Astrocyte (in vitro differentiated cells and primary cell): ENCODE results near the gene ADARB2. TPM values are rescaled to one million over a fixed set of nuclear protein-coding genes. Genes with fewer than 3 reads are reported as not detected.

Source experiments
- DNase-seq: peaks from one replicate; pipeline ENCODE4 v3.0.0-alpha.2; 2010; ENCODE audit warnings: low read depth
- FAIRE-seq: peaks from 2 replicates; lab custom pipeline; 2011; peaks lifted over from hg19 to GRCh38; lab: Jason Lieb, UNC
- H2AFZ ChIP-seq: 2 replicates; pipeline ENCODE4 v1.6.0; 2012; ENCODE audit warnings: low read depth, low read length, inconsistent platforms
- H3K27ac ChIP-seq: 2 replicates; pipeline ENCODE4 v1.5.1; 2011; ENCODE audit warnings: low read depth, low read length, inconsistent platforms
- H3K27me3 ChIP-seq: 2 replicates; pipeline ENCODE4 v1.6.0; 2011; ENCODE audit warnings: low read length, inconsistent platforms; ENCODE audit not compliant: insufficient read depth
- H3K36me3 ChIP-seq: 2 replicates; pipeline ENCODE4 v1.5.1; 2011; ENCODE audit warnings: low read length, inconsistent platforms; ENCODE audit not compliant: insufficient read depth
- H3K4me1 ChIP-seq: 2 replicates; pipeline ENCODE4 v1.5.1; 2011; ENCODE audit warnings: low read length, inconsistent platforms; ENCODE audit not compliant: insufficient read depth
- H3K4me2 ChIP-seq: 2 replicates; pipeline ENCODE4 v1.6.0; 2012; ENCODE audit warnings: low read length, inconsistent platforms
- H3K4me3 ChIP-seq: 2 replicates; pipeline ENCODE4 v1.5.1; 2011; ENCODE audit warnings: low read depth, mild to moderate bottlenecking, low read length, inconsistent platforms; ENCODE audit not compliant: insufficient read depth
- H3K79me2 ChIP-seq: 2 replicates; pipeline ENCODE4 v1.6.0; 2012; ENCODE audit warnings: mild to moderate bottlenecking, low read length, inconsistent platforms; ENCODE audit not compliant: insufficient read depth
- H3K9ac ChIP-seq: 2 replicates; pipeline ENCODE4 v1.6.0; 2012; ENCODE audit warnings: mild to moderate bottlenecking, low read length, inconsistent platforms
- H3K9me3 ChIP-seq: 2 replicates; pipeline ENCODE4 v1.5.1; 2012; ENCODE audit warnings: low read depth, mild to moderate bottlenecking, low read length, inconsistent platforms; ENCODE audit not compliant: insufficient read depth
- H4K20me1 ChIP-seq: 2 replicates; pipeline ENCODE4 v1.6.0; 2012; ENCODE audit warnings: low read length, inconsistent platforms; ENCODE audit not compliant: insufficient read depth
- H3K27ac Mint-ChIP-seq: one replicate; pipeline ENCODE4 v1.8.0; 2021; ENCODE audit warnings: mild to moderate bottlenecking, mixed read lengths; ENCODE audit not compliant: unreplicated experiment
- H3K27me3 Mint-ChIP-seq: one replicate; pipeline ENCODE4 v1.8.0; 2021; ENCODE audit warnings: low read depth, mixed read lengths; ENCODE audit not compliant: unreplicated experiment
- H3K36me3 Mint-ChIP-seq: one replicate; pipeline ENCODE4 v1.8.0; 2021; ENCODE audit warnings: low read depth, mixed read lengths; ENCODE audit not compliant: unreplicated experiment
- H3K4me1 Mint-ChIP-seq: one replicate; pipeline ENCODE4 v1.8.0; 2021; ENCODE audit warnings: low read depth, mixed read lengths; ENCODE audit not compliant: unreplicated experiment
- H3K4me3 Mint-ChIP-seq: one replicate; pipeline ENCODE4 v1.8.0; 2021; ENCODE audit warnings: mild to moderate bottlenecking, moderate library complexity, mixed read lengths; ENCODE audit not compliant: unreplicated experiment
- H3K9me3 Mint-ChIP-seq: one replicate; pipeline ENCODE4 v1.8.0; 2021; ENCODE audit warnings: mild to moderate bottlenecking, mixed read lengths; ENCODE audit not compliant: unreplicated experiment
- CTCF ChIP-seq: IDR thresholded peaks from 2 replicates; pipeline ENCODE4 v1.5.1; 2011; ENCODE audit warnings: low read depth, mild to moderate bottlenecking, inconsistent platforms, low read length, moderate library complexity; ENCODE audit not compliant: insufficient read depth
- EZH2 ChIP-seq: IDR thresholded peaks from 2 replicates; pipeline ENCODE4 v1.6.1; 2012; ENCODE audit warnings: mild to moderate bottlenecking, low read length, inconsistent platforms; ENCODE audit not compliant: insufficient read depth
- total RNA-seq: library from RNA; stranded (reverse); gene quantifications from 2 replicates; pipeline ENCODE4 v1.2.1, GENCODE V29; 2021

ADARB2 gene
- total RNA-seq, 1 donor from 2014 or later, result 0.18 TPM

GRCh38 chr10:1628757-1629156, 108.6 kb downstream of the ADARB2 start:
- Mint-ChIP-seq H3K27ac (no peak overlapping the region), H3K27me3 (peaks cover 37% of the 10 kb centered on the region), H3K4me3 (no peak overlapping the region), H3K9me3 (no peaks in the 10 kb centered on the region), H3K36me3 (no peaks in the 10 kb centered on the region), H3K4me1 (peaks cover 1% of the 10 kb centered on the region)
- no peak for TF ChIP-seq CTCF
- no peak for TF ChIP-seq EZH2
- H3K27ac ChIP-seq, result no peak overlapping the region
- no peaks in the 10 kb centered on the region for H3K4me1 ChIP-seq
- no peaks in the 10 kb centered on the region for H3K27me3 ChIP-seq
- no peak overlapping the region for H3K4me2 ChIP-seq
- H4K20me1 ChIP-seq, result no peaks in the 10 kb centered on the region
- H3K9ac ChIP-seq, result no peak overlapping the region
- no peak for FAIRE-seq
- peaks cover 13% of the 10 kb centered on the region for H3K9me3 ChIP-seq
- no peak overlapping the region for H2AFZ ChIP-seq
- H3K36me3 ChIP-seq, result no peaks in the 10 kb centered on the region
- no peaks in the 10 kb centered on the region for H3K79me2 ChIP-seq
- H3K4me3 ChIP-seq, result no peak overlapping the region
- DNase-seq, result no peak

- Histone ChIP-seq H3K9ac (no peak overlapping the region), H2AFZ (no peak overlapping the region), H3K27ac (no peak overlapping the region), H3K4me3 (no peak overlapping the region), H3K36me3 (no peaks in the 10 kb centered on the region), H4K20me1 (no peaks in the 10 kb centered on the region), H3K9me3 (peaks cover 13% of the 10 kb centered on the region), H3K4me2 (no peak overlapping the region), H3K27me3 (no peaks in the 10 kb centered on the region), H3K4me1 (no peaks in the 10 kb centered on the region), H3K79me2 (no peaks in the 10 kb centered on the region)
- Mint-ChIP-seq H3K27ac (no peak overlapping the region), H3K36me3 (no peaks in the 10 kb centered on the region), H3K9me3 (no peaks in the 10 kb centered on the region), H3K27me3 (peaks cover 33% of the 10 kb centered on the region), H3K4me1 (peaks cover 1% of the 10 kb centered on the region), H3K4me3 (no peak overlapping the region)
- no peak for DNase-seq
- no peak for FAIRE-seq
- TF ChIP-seq CTCF (no peak), EZH2 (no peak)
Measured at GRCh38 chr10:1627945-1628344, 109.4 kb downstream of the ADARB2 start.

- peaks cover 9% of the 10 kb centered on the region for H3K9me3 ChIP-seq
- H3K4me1 ChIP-seq, result no peaks in the 10 kb centered on the region
- H2AFZ ChIP-seq, result no peak overlapping the region
- H4K20me1 ChIP-seq, result no peaks in the 10 kb centered on the region
- Mint-ChIP-seq H3K27ac (no peak overlapping the region), H3K9me3 (no peaks in the 10 kb centered on the region), H3K4me3 (no peak overlapping the region), H3K4me1 (peaks cover 1% of the 10 kb centered on the region), H3K27me3 (peaks cover 27% of the 10 kb centered on the region), H3K36me3 (no peaks in the 10 kb centered on the region)
- H3K9ac ChIP-seq, result no peak overlapping the region
- no peaks in the 10 kb centered on the region for H3K27me3 ChIP-seq
- no peak overlapping the region for H3K4me2 ChIP-seq
- no peak overlapping the region for H3K4me3 ChIP-seq
- TF ChIP-seq CTCF (no peak), EZH2 (no peak)
- no peaks in the 10 kb centered on the region for H3K79me2 ChIP-seq
- DNase-seq, result no peak
- no peak overlapping the region for H3K27ac ChIP-seq
- no peak for FAIRE-seq
- no peaks in the 10 kb centered on the region for H3K36me3 ChIP-seq
Measured at GRCh38 chr10:1626835-1627234, 110.5 kb downstream of the ADARB2 start.
